Spleen (tissue), 11 donors: ENCODE results near the gene AKT2. TPM values are rescaled to one million over a fixed set of nuclear protein-coding genes. Genes with fewer than 3 reads are reported as not detected.
"Not testable (repeated sequence)": the region's sequence is repeated elsewhere in the genome, so short reads cannot be mapped to it uniquely, and the experiment has no call there.

Experiments
- DNase-seq: peaks from one replicate; pipeline ENCODE4 v3.0.0-alpha.2; 2020
- H3K27ac ChIP-seq, 8 donors: fragments of 200-600 bp; sonication (generic) in 7 of 8; 1 replicate in 4 of 8; 2 replicates in 4 of 8; pipeline versions ENCODE4 v1.5.0 to v1.8.0; 2016 to 2021; ENCODE audit warnings: inconsistent platforms in 4 of 8, mild to moderate bottlenecking in 4 of 8, moderate library complexity in 1 of 8
- H3K27me3 ChIP-seq, 7 donors: fragments of 200-600 bp; sonication (generic) in 6 of 7; replicated peaks in 1 of 7; 1 replicate in 4 of 7; 2 replicates in 3 of 7; pipeline versions ENCODE4 v1.5.0 to v1.8.0; 2016 to 2021; ENCODE audit warnings: inconsistent platforms in 3 of 7, mild to moderate bottlenecking in 1 of 7
- H3K36me3 ChIP-seq, 6 donors: fragments of 200-600 bp; sonication (generic) in 5 of 6; 1 replicate in 4 of 6; 2 replicates in 2 of 6; pipeline versions ENCODE4 v1.5.0 to v1.8.0; 2016 to 2021; ENCODE audit warnings: inconsistent platforms in 2 of 6
- H3K4me1 ChIP-seq, 6 donors: fragments of 200-600 bp; sonication (generic) in 5 of 6; 1 replicate in 3 of 6; 2 replicates in 3 of 6; pipeline versions ENCODE4 v1.5.0 to v1.8.0; 2016 to 2021; ENCODE audit warnings: inconsistent platforms in 3 of 6
- H3K4me3 ChIP-seq, 8 donors: fragments of 200-600 bp; sonication (generic) in 7 of 8; 1 replicate in 4 of 8; 2 replicates in 4 of 8; pipeline versions ENCODE4 v1.5.0 to v1.8.0; 2016 to 2021; ENCODE audit warnings: inconsistent platforms in 4 of 8, mild to moderate bottlenecking in 4 of 8, moderate library complexity in 2 of 8
- H3K9me3 ChIP-seq, 8 donors: fragments of 200-600 bp; sonication (generic) in 7 of 8; 1 replicate in 4 of 8; 2 replicates in 4 of 8; pipeline versions ENCODE4 v1.5.0 to v1.8.0; 2016 to 2021; ENCODE audit warnings: inconsistent platforms in 4 of 8
- POLR2A ChIP-seq, 3 donors: fragments of 450-650 bp; IDR thresholded peaks; one replicate each; pipeline ENCODE4 v1.5.1; 2017; ENCODE audit warnings: antibody characterized with exemption in 3 of 3, mild to moderate bottlenecking in 1 of 3
- POLR2AphosphoS5 ChIP-seq, 3 donors: sonication (generic); formaldehyde crosslinking; IDR thresholded peaks; one replicate each; pipeline ENCODE4 v1.5.1; 2017; ENCODE audit warnings: antibody characterized with exemption in 3 of 3
- WGBS, 5 donors: extraction: QIAGEN DNeasy Blood & Tissue Kit in 3 of 5; methylation state at CpG; one replicate each; pipeline versions ENCODE4 v1.1.5 to v1.1.7; 2013 to 2018; 5-methylcytosine and 5-hydroxymethylcytosine counted together
- intact Hi-C: fragments of 100-400 bp; cut with DNase I; formaldehyde crosslinking; loops from one replicate; pipeline ENCODE4 v1.15.0; 2023; ENCODE audit warnings: low total_unique reads
- polyA plus RNA-seq, 3 donors: library from polyadenylated mRNA; stranded (reverse); fragments of 200-250 nt; gene quantifications; one replicate each; pipeline ENCODE4 v1.2.1, GENCODE V29; 2013
- total RNA-seq, 7 donors: library from RNA; depleted of rRNA in 3 of 7; stranded (reverse); fragments of >200 nt in 3 of 7; fragmentation: NEBNext Ultra II Directional in 4 of 7; extraction: Animal tissue kit (Norgen Biotek cat#: 25700) in 4 of 7; gene quantifications; one replicate each; pipeline versions ENCODE4 v1.1.0 to v1.2.1, GENCODE V29; 2016 to 2021
- TF ChIP-seq, protein P1 (sequence below), 11 experiments: fragments of 200-600 bp in 7 of 11; fragments of 450-650 bp in 4 of 11; sonication (generic) in 4 of 11; IDR thresholded peaks in 8 of 11; conservative IDR thresholded peaks in 3 of 11; 1 replicate in 7 of 11; 2 replicates in 4 of 11; pipeline versions ENCODE4 v1.4.0 to v1.8.0; 2016 to 2021; ENCODE audit warnings: antibody characterized with exemption in 11 of 11, inconsistent platforms in 4 of 11, mild to moderate bottlenecking in 1 of 11
- donor health status: healthy with polysubstance abuse.
- donor health status: DM: no; HTN: no; CAD: no; lungs with moderate emphysema.
- donor health status: DM: no; HTN: no; CAD: no.
- donor health status: Bipolar disorder and iron deficiency.
- donor health status: healthy.
- donor health status: DM: no; HTN: no; CAD: no.
- donor health status: DM: yes; HTN: yes; CAD: no.

AKT2 gene
- total and polyA plus RNA-seq, 10 donors, result 28.8 to 134 (median 98.9) TPM

DNA sequence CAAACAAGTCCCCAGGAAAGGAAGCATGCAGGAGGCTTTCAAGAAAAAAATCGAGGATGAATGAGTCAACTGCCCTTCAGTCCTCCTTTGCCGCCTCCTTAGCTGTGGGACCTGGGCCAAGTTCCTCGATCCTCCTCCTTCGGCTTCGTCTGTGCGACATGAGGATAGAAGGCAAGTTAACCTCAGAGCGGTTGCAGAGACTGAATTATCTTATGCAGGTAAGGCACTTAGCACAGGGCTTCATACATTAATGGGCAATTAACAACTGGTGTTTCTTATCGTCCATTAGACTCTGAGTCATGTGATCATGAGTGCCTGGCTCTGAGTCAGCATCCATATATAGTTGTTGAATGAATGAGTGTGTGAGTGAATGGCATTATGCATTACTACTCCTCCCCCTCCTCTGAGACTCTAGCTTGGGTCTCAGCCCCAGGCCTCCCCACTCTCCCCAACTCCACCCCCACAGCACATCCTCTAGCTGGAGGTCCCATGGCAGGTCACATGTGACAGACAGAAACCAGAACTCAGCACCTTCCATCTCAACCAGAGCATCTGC is 65.3 kb downstream of the AKT2 start:
- Histone ChIP-seq H3K9me3 (peaks cover 0 to 5% (median 2%) of the 10 kb centered on the region in 8 donors), H3K36me3 (peaks cover 0 to 3% (median 0%) of the 10 kb centered on the region in 6 donors), H3K27ac (no peak overlapping the region), H3K4me1 (peaks cover 0 to 33% (median 17%) of the 10 kb centered on the region in 6 donors), H3K27me3 (peaks cover 6 to 95% (median 53%) of the 10 kb centered on the region in 7 donors), H3K4me3 (no peak overlapping the region)
- intact Hi-C loops, result loop anchor here (5.0 kb wide), 1 partner anchor 82 kb away; no protein-coding TSS in a partner anchor
- 38 to 50% (median 49%) methylated on average over 8 of the region's 8 CpGs for WGBS, 5 donors
- TF ChIP-seq POLR2A (IDR thresholded peaks at IDR 0.05), result no peak
- TF ChIP-seq, protein P1, sequence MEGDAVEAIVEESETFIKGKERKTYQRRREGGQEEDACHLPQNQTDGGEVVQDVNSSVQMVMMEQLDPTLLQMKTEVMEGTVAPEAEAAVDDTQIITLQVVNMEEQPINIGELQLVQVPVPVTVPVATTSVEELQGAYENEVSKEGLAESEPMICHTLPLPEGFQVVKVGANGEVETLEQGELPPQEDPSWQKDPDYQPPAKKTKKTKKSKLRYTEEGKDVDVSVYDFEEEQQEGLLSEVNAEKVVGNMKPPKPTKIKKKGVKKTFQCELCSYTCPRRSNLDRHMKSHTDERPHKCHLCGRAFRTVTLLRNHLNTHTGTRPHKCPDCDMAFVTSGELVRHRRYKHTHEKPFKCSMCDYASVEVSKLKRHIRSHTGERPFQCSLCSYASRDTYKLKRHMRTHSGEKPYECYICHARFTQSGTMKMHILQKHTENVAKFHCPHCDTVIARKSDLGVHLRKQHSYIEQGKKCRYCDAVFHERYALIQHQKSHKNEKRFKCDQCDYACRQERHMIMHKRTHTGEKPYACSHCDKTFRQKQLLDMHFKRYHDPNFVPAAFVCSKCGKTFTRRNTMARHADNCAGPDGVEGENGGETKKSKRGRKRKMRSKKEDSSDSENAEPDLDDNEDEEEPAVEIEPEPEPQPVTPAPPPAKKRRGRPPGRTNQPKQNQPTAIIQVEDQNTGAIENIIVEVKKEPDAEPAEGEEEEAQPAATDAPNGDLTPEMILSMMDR (IDR thresholded peaks at IDR 0.05 in 8 of 11, conservative IDR thresholded peaks at IDR 0.05 in 3 of 11), result no peak
- no peak for TF ChIP-seq POLR2AphosphoS5 (IDR thresholded peaks at IDR 0.05)
- DNase-seq, result no peak

DNA sequence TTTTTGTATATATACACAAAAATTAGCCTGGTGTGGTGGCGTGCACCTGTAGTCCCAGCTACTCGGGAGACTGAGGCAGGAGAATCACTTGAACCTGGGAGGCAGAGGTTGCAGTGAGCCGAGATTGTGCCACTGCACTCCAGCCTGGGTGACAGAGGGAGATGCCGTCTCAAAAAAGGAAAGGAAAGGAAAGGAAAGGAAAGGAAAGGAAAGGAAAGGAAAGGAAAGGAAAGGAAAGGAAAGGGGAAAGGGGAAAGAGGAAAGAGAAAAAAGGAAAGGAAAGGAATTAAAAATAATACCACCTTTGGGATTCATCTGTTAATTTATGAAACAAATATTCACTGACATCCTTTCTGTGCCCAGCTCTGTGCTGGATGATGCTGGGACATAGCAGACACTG is 66.1 kb downstream of the AKT2 start:
- Histone ChIP-seq H3K27me3 (peaks cover 6 to 87% (median 45%) of the 10 kb centered on the region in 7 donors), H3K4me1 (peaks cover 0 to 32% (median 17%) of the 10 kb centered on the region in 6 donors)
- WGBS, 5 donors, result 84 to 94% (median 89%) methylated on average over 4 of the region's 4 CpGs
- not testable (repeated sequence) for H3K27ac ChIP-seq, H3K4me3 ChIP-seq, H3K36me3 ChIP-seq, DNase-seq, H3K9me3 ChIP-seq
- intact Hi-C loops, result loop anchor here (5.0 kb wide), 1 partner anchor 82 kb away; no protein-coding TSS in a partner anchor

DNA sequence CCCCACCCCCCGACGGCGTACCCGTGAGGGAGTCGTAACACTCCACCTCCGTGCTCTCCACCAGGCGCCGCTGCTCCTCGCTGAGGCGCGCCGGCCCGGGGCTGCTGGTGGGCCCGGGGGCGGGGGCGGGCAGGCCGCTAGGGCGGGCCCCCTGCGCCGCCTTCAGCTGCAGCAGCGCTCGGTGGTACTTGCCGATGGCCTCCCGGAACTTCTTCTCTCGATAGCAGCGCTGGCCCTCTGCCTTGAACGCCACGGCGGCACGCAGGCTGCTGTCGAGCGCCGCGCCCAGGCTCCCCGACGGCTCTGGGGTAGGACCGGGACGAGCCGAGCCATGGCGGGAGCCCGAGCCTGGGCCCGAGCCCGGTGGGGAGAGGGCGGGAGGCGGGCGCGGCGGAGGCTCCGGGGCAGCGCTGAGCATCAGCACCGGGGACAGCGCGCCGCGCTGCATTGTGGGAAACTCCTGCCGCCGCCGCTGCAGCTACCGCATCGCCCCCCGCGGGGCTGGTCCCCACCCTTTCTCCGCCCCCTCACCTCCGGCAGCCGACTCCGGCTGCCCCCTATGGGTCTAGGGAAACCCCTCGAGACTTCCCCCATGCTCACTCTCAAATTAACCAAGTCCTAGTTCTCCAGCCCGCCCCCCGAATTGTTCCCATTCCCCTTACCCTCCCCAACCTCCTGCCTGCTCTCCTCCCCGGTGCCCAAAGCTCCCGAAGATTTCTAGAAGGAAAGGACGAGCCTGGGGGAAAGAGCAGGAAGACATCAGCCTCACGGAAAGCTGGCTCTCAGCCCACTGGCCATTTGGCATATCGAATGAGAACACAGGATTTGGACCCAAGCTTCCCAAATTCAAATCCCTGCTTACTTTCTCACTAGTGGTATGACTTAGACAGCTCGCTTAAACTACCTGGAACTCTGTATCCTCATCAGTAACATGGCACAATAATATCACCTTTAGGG is 66.9 kb downstream of the AKT2 start, which contains the start of gene TTC9B:
Gene TTC9B, minus strand, starts transcription at position 451 of the 957 bp plus-strand sequence. Its CDS starts 3 bp downstream, at position 448.
- H3K9me3 ChIP-seq, result peaks cover 0 to 5% (median 2%) of the 10 kb centered on the region in 8 donors
- TF ChIP-seq POLR2AphosphoS5 (IDR thresholded peaks at IDR 0.05) (no peak), POLR2A (IDR thresholded peaks at IDR 0.05) (no peak)
- TF ChIP-seq, protein P1 (IDR thresholded peaks at IDR 0.05 in 8 of 11, conservative IDR thresholded peaks at IDR 0.05 in 3 of 11), result no peak
- DNase-seq, result no peak
- 5 to 24% (median 5%) methylated on average over 11 to 75 of the region's 75 CpGs for WGBS, 5 donors
- H3K36me3 ChIP-seq, result peaks cover 0 to 12% (median under 1%) of the 10 kb centered on the region in 6 donors
- no peak within 1 kb of the TSS for H3K27ac ChIP-seq
- intact Hi-C loops, result loop anchor here (5.0 kb wide), 1 partner anchor 81 kb away; no protein-coding TSS in a partner anchor
- peak within 1 kb of the TSS in 1 of 8 donors; percentile 39 for H3K4me3 ChIP-seq
- peaks cover 6 to 79% (median 40%) of the 10 kb centered on the region in 7 donors for H3K27me3 ChIP-seq
- H3K4me1 ChIP-seq, result peaks cover 0 to 24% (median 14%) of the 10 kb centered on the region in 6 donors

DNA sequence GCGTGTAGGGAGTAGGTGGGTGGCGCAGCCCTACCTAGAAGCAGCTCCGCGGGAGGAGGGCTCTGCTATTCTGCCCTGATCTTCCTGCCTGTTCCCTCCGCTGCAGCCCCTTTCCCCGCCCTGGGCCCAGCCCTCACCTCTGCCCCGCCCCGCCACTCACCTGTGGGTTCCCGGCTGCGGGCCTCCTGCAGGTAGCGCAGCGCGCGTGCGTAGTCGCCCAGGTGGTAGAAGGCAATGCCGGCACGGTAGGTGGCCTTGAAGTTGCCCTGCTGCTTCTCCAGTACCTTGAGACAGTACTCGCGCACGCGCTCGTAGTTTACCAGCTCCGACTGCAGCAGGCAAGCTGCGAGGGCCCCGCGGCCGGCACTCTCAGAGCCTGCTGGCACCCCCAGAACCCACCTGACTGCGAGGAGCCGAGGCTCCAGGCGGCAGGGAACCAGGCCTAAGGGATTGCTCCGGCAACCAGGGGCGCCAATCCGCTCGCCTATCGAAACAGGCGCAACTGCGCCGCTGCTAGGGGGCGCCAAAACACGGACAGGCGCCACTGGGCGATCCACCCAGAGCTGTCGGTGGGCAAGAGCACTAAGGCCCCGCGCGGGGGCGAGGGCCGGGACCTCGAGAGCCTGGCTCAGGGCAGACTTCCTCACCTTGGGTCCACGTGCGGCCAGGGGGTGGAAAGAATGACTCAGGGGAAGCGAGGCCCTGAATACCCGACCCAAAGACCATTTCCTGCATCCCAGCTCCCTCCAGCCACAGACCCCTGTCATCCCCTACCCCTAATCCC is 67.9 kb downstream of the AKT2 start:
- Histone ChIP-seq H3K9me3 (peaks cover 0 to 3% (median 1%) of the 10 kb centered on the region in 8 donors), H3K4me1 (peaks cover 0 to 15% (median 11%) of the 10 kb centered on the region in 6 donors), H3K36me3 (peaks cover 0 to 22% (median 5%) of the 10 kb centered on the region in 6 donors), H3K27me3 (peaks cover 6 to 69% (median 36%) of the 10 kb centered on the region in 7 donors), H3K4me3 (peak overlapping the region in 1 of 8 donors; percentile 39), H3K27ac (no peak overlapping the region)
- no peak for DNase-seq
- WGBS, 5 donors, result 13 to 14% (median 13%) methylated on average over 23 to 54 of the region's 54 CpGs
- intact Hi-C loops, result loop anchor here (5.0 kb wide), 1 partner anchor 80 kb away; no protein-coding TSS in a partner anchor
- no peak for TF ChIP-seq POLR2A (IDR thresholded peaks at IDR 0.05)
- TF ChIP-seq POLR2AphosphoS5 (IDR thresholded peaks at IDR 0.05), result peak in 1 of 3 donors; percentile 44
- TF ChIP-seq, protein P1 (IDR thresholded peaks at IDR 0.05 in 8 of 11, conservative IDR thresholded peaks at IDR 0.05 in 3 of 11), result peak in 2 of 11 experiments; percentile 22 to 27
